ENCODE results near the gene DGKI. TPM values are rescaled to one million over a fixed set of nuclear protein-coding genes. Genes with fewer than 3 reads are reported as not detected.

Gene DGKI
- total RNA-seq, 1 experiment from 2014 or later: 4.0 TPM

- no peak for DNase-seq (ENCODE audit: low read depth)
These were observed 427.9 kb downstream of the DGKI start for GRCh38 chr7:137418841-137419240.

DNA sequence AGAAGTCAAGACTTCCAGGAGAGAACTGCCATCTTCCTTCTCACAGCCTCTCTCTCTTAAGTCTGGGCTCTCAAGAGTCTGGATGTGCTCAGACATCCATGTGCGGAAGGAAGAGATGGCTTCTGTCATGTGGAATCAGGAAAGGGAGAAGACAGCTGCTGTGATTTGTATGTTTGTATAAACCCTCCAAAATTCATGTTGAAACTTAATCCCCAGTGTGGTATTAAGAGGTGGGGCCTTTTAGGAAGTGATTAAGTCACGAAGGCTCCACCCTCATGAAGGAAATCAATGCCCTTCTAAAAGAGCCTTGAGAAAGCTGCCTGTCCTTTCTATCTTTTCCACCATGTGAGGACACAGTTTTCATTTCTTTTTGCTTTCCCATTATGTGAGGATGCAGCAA lies 429.3 kb downstream of the DGKI start:
- DNase-seq (ENCODE audit: low read depth): no peak

- no peak for DNase-seq (ENCODE audit: low read depth)
These were observed 432.9 kb downstream of the DGKI start for GRCh38 chr7:137413901-137414300.

- DNase-seq (ENCODE audit: low read depth): peak; percentile 63
These were observed 435.3 kb downstream of the DGKI start for GRCh38 chr7:137411446-137411845.

- peak; percentile 34 for DNase-seq (ENCODE audit: low read depth)
These were observed 438.6 kb downstream of the DGKI start for GRCh38 chr7:137408126-137408525.

GRCh38 chr7:137407078-137407477 lies 439.7 kb downstream of the DGKI start:
- DNase-seq (ENCODE audit: low read depth): no peak

DNA sequence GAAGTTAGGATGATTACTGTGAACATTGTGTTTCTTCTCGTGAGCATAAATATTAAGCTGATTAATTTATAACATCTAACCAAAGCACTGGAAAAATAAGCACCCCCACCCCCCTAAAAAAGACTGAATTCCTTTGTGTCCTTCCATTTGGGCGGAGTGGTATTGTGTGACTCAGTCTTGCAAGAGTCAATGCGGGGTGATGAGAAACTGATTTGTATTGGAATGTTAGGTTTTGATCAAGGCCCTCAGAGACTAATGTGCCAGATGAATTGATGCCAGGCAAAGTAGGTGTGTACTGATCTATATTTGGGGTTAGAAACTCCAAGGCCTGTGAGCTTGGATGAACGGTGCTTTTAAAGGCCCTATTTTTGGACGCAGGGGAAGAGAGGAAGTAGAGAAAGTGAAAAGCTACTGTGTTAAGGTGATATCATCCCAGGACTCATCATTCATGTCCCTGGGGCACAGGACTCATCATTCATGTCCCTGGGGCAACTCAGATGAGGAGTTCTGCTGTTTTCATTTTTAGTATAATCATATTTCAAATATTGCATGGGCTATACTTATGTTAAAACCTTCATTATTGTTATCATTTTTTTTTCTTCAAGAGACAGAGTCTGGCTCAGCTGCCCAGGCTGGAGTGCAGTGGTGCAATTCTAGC lies 442.0 kb downstream of the DGKI start:
- DNase-seq (ENCODE audit: low read depth): no peak

DNA sequence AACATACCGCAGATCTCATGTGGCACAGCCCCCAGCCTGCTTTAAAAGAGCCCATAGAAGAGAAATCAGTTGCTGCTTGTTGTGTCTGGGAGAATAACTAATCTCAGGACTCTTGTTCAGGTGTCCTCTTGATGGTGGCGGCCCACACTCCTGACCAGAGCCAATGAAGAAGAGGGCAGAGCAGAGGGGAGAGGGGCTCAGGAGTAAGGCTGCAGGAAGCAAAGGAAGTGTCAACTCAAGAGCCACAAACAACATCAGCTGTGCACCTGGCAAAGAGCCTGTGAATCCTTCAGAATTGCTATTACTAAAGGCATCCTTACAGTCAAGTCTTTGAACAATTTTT lies 443.4 kb downstream of the DGKI start:
- DNase-seq (ENCODE audit: low read depth): no peak

GRCh38 chr7:137402536-137403352 lies 444.0 kb downstream of the DGKI start:
- no peak for DNase-seq (ENCODE audit: low read depth)

DNA sequence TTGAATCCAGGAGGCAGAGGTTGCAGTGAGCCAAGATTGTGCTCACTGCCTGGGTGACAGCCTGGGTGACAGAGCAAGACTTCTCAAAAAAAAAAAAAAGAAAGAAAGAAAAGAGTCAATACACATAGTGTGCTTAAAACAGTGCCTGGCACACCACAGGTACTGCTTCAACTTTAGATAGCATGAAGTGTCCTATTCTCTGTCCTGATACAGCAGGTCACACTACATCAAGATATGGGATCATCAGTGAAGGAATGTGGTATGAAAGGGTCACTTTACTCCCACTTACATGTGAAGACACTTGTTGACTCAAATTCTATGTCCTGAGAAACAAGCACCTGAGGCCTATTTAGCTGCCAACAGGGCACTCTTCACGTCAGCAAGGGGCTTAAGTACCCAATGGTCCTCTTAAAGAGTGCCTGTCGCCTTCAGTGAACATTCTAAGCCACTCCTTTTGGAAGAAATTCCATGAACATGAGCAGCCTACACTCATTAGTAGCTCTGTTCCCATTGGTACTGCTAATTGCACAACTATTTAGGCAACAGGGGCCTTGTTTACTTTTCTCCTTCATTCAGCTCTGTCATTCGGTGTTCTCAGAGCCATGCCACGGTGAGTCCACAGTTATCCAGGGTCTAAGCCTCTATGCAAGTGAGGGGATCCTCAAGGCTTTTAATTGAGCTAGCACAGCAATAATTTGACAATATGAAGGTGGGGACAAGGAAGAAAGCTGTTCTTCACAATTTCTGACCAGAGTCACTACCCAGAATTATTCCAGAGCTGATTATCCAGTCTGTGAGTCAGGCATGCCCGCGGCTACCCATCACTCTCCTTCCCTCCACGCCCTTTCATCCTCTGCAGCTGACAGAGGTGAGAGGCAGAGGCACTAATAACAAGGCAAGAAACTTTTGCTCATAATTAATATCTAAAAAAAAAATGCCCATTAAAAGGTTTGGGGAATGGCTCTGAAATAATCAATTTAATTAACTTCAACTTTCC lies 446.6 kb downstream of the DGKI start:
- no peak for DNase-seq (ENCODE audit: low read depth)

GRCh38 chr7:137396051-137396450 lies 450.7 kb downstream of the DGKI start:
- no peak for DNase-seq (ENCODE audit: low read depth)

- DNase-seq (ENCODE audit: low read depth): no peak
These were observed 451.4 kb downstream of the DGKI start for GRCh38 chr7:137395420-137395819.

DNA sequence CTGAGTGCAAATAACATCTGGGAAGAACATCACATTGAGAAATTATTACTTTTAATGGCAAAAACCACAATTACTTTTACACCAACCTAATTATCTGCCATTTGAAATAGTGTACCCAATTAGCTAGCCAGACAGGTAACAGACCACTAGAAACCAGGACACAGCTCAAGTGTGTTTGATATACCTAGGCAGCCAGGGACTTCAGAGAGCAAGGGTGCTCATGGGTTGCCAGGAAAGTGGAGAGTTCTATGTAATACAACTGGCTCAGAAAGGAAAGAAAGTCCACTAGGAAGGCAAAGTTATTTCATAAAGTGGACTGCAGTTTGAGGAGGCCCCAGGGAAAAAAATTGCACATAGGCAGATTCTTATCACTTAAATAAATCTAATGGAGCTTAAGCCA lies 453.2 kb downstream of the DGKI start:
- no peak for DNase-seq (ENCODE audit: low read depth)

- no peak for DNase-seq (ENCODE audit: low read depth)
These were observed 456.7 kb downstream of the DGKI start for GRCh38 chr7:137390076-137390475.

- peak; percentile 24 for DNase-seq (ENCODE audit: low read depth)
These were observed 457.9 kb downstream of the DGKI start for GRCh38 chr7:137388916-137389315.

- no peak for DNase-seq (ENCODE audit: low read depth)
These were observed 459.8 kb downstream of the DGKI start for GRCh38 chr7:137386966-137387365.

GRCh38 chr7:137381045-137381444 lies 465.7 kb downstream of the DGKI start:
- DNase-seq (ENCODE audit: low read depth): no peak

DNA sequence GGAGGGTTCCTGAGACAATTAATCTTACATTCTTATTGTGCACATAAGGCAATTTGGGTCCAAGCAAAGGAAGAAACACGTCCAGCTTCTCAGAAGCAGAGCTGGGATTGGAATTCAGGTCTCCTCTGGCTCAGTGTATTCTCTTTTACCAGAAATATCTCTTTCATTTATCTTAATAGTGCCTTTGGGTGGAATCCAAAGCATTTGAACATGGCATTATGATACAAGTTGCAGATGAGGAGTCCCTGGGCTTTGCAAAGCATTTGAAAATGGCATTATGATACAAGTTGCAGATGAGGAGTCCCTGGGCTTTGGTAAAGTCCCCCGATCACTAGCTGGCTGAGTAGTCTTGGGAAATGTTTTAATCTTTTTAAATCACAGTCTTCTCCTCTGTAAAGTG lies 473.3 kb downstream of the DGKI start:
- DNase-seq (ENCODE audit: low read depth): no peak

DNA sequence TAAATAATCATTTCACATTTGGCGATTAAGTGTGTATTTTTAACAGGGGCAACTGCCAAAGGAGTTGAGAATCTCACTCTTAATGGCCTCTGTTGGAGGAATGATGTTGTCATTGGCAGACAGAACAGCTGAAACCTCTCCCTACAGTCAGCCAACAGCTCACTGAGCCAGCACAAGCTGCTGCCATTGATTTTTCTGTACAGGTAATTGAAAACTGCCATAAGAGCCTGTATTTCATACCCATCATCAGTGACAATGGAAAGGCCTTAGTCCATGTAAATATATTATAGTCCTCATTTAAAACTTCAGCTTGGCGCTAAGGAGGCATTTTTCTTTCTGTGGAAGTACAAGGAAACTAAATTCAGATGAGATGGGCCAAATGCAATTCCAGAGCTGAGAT lies 475.2 kb downstream of the DGKI start:
- DNase-seq (ENCODE audit: low read depth): no peak

DNA sequence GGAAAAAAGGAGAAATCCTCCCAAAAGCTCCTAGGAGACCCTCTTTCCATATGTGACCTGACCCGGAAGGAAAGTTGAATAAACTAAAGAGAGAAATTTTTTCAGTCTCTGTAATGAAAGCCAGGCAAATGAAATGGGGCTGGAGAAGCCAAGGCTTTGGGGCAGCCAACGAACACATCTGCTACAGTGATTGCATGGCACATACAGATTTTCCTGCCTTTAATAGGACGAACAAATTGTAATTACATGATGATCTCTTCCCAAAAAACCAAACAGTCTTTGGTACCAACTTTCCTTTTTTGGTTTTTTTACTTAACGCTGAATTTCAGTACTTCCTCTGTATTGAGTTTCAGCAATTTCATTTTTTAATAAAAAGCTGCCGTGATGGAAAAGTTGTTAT lies 479.8 kb downstream of the DGKI start:
- no peak for DNase-seq (ENCODE audit: low read depth)

DNA sequence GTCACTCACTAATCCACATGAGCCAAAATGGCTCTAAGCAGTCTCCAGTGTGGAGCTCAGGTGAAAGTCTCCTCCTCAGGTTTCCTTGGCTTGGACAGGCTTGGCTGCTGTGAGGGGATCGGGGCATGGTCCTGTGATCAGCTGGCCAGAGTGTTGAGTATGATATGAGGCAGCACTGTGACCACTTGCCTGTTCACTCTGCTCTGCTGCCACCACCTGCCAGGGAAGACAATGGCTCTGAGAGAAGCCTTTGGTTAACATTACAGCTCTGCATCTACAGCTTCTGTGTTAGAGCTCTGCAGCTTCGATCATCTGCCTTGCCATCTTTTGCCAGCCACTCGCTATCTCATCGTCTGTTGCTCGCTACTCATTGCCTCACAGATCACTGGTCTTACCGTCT lies 483.1 kb downstream of the DGKI start:
- DNase-seq (ENCODE audit: low read depth): no peak

DNA sequence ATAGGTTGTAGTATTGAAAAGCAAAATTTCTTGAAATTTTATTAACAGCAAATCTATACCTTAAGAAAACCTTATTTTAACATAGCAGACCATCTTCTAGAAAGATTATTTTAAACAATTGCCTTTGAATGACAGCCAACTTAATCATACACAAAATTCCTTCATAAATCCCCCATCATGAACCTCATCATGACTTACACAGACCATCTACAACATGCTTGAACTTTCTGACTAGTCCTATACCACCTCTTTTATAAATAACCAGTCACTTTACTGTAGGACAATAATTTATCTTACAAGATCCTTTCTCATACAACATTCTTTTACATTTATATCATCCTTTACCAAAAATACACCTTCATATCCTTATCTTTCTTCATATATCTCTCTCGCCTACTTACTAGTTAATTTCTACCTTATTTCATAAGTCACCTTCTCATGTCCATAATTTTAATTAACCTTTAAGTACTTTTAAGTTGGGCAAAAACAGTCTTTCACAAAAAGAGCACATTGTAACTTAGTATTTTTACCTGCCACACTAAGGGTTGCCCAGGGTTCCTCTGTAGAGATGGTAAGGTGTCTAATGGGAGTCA lies 486.6 kb downstream of the DGKI start:
- DNase-seq (ENCODE audit: low read depth): peak; percentile 20

All from RPMI7951 (cell line).